Measurements from ENCODE around the gene TEX19. TPM values are rescaled to one million over a fixed set of nuclear protein-coding genes. Genes with fewer than 3 reads are reported as not detected.

Gene TEX19
- total RNA-seq, 6 experiments from 2014 or later, result 0.10 to 0.14 TPM; not detected in 4

GRCh38 chr17:82407255-82407654, 48.2 kb downstream of the TEX19 start:
- no peak for TF ChIP-seq CTCF (IDR thresholded peaks at IDR 0.05)
- Mint-ChIP-seq H3K36me3 (ENCODE audit: low read depth) (no peaks in the 10 kb centered on the region), H3K27ac (no peak overlapping the region), H3K4me3 (no peak overlapping the region), H3K9me3 (no peaks in the 10 kb centered on the region), H3K27me3 (ENCODE audit: insufficient read depth) (no peaks in the 10 kb centered on the region; the same call in 1 of the 2 replicates), H3K4me1 (ENCODE audit: low read depth) (peaks cover 6% of the 10 kb centered on the region; the same call in 1 of the 2 replicates)
- no peak for DNase-seq

- Mint-ChIP-seq H3K27me3 (ENCODE audit: insufficient read depth) (peaks cover 1% of the 10 kb centered on the region; the same call in 1 of the 2 replicates), H3K27ac (no peak overlapping the region), H3K9me3 (no peaks in the 10 kb centered on the region), H3K4me3 (no peak overlapping the region), H3K36me3 (ENCODE audit: low read depth) (no peaks in the 10 kb centered on the region), H3K4me1 (ENCODE audit: low read depth) (peaks cover 6% of the 10 kb centered on the region; the same call in 1 of the 2 replicates)
- no peak for TF ChIP-seq CTCF (IDR thresholded peaks at IDR 0.05)
- DNase-seq, result no peak
Observed at GRCh38 chr17:82408288-82408937, 49.4 kb downstream of the TEX19 start.

- H3K9me3 Mint-ChIP-seq, result no peaks in the 10 kb centered on the region
Observed at GRCh38 chr17:82408938-82409318, 49.9 kb downstream of the TEX19 start.

GRCh38 chr17:82410014-82410716, 51.1 kb downstream of the TEX19 start:
- no peak overlapping the region for H3K27ac Mint-ChIP-seq

More at GRCh38 chr17:82408938-82409318, 49.9 kb downstream of the TEX19 start:
- peaks cover 1% of the 10 kb centered on the region; the same call in 1 of the 2 replicates for H3K27me3 Mint-ChIP-seq (ENCODE audit: insufficient read depth)
- no peaks in the 10 kb centered on the region for H3K36me3 Mint-ChIP-seq (ENCODE audit: low read depth)
- H3K27ac Mint-ChIP-seq, result no peak overlapping the region
- peaks cover 6% of the 10 kb centered on the region; the same call in 1 of the 2 replicates for H3K4me1 Mint-ChIP-seq (ENCODE audit: low read depth)
- H3K4me3 Mint-ChIP-seq, result no peak overlapping the region
- TF ChIP-seq CTCF (IDR thresholded peaks at IDR 0.05), result no peak
- no peak for DNase-seq

More at GRCh38 chr17:82410014-82410716, 51.1 kb downstream of the TEX19 start:
- Mint-ChIP-seq H3K27me3 (ENCODE audit: insufficient read depth) (peaks cover 1% of the 10 kb centered on the region; the same call in 1 of the 2 replicates), H3K36me3 (ENCODE audit: low read depth) (peaks cover 4% of the 10 kb centered on the region; the same call in 1 of the 2 replicates), H3K4me3 (no peak overlapping the region), H3K9me3 (no peaks in the 10 kb centered on the region), H3K4me1 (ENCODE audit: low read depth) (peaks cover 14% of the 10 kb centered on the region)
- DNase-seq, result no peak
- no peak for TF ChIP-seq CTCF (IDR thresholded peaks at IDR 0.05)

Measured in HFFc6 (cell line).